Measurements from ENCODE around the gene ADAM8. TPM values are rescaled to one million over a fixed set of nuclear protein-coding genes. Genes with fewer than 3 reads are reported as not detected.

ADAM8 gene
- total and polyA plus RNA-seq, 10 of the 15 experiments (the other 5 are each of a cell fraction or from before 2014, with no cell fraction given) = 0.37 to 92.7 (median 21.7) TPM

DNA sequence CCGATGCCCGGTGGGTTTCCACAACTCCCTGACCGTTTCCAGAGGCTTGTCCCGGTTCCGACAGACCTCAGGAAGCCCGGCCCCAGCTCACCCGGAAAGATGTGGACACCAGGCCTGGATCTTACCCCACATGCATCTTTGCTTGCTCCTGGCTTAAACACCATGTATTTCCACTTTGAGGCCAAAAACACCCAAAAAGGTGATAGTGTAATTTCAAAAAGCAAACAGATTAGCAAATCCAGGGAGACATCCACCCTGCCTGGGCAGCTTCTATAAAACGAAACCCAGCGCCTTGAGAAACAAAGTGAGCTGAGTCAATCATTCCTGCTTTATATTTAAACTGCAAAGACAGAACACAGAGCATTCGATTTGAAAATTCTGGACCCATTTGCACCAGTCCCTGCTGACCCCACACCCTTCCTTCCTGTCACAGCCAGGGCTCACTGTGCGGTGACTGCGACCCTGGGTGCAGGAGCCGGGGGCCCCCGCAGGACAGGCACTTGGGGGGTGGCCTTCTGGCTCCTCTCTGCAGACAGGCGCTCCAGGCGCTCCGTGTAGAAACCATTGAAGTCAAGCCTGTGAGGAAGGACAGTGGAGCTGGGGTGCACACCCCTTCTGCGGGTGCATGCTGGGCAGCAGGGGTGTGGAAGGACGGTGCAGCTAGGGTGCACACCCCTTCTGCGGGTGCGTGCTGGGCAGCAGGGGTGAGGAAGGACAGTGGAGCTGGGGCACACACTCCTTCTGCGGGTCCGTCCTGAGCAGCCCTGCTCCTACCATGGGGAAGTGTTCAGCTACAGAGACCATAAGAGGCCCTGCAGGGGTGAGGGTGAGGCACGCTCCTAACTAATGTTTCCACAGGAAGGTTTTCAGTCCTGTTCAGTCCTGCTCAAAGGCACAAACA is 2.9 kb upstream of the ADAM8 start (continued):
- TF ChIP-seq MEF2A (IDR thresholded peaks at IDR 0.05; ENCODE audit: insufficient read depth, low read depth, low read length) = no peak
- TF ChIP-seq, protein P1, sequence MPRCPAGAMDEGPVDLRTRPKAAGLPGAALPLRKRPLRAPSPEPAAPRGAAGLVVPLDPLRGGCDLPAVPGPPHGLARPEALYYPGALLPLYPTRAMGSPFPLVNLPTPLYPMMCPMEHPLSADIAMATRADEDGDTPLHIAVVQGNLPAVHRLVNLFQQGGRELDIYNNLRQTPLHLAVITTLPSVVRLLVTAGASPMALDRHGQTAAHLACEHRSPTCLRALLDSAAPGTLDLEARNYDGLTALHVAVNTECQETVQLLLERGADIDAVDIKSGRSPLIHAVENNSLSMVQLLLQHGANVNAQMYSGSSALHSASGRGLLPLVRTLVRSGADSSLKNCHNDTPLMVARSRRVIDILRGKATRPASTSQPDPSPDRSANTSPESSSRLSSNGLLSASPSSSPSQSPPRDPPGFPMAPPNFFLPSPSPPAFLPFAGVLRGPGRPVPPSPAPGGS (IDR thresholded peaks at IDR 0.05; ENCODE audit: borderline replicate concordance, insufficient read depth, low read depth, low read length, poor library complexity, severe bottlenecking) = no peak
- TF ChIP-seq BHLHE40 (IDR thresholded peaks at IDR 0.05; ENCODE audit: borderline replicate concordance in 1 of 2, low read depth in 2 of 2, low read length in 1 of 2) = no peak
- no peak for TF ChIP-seq NR2C1 (IDR thresholded peaks at IDR 0.05)
- TF ChIP-seq BCL11A (IDR thresholded peaks at IDR 0.05; ENCODE audit: low read depth, low read length) = no peak
- TF ChIP-seq KAT2A (conservative IDR thresholded peaks at IDR 0.05; ENCODE audit: control insufficient read depth, low read depth, low read length) = no peak
- TF ChIP-seq, protein P2, sequence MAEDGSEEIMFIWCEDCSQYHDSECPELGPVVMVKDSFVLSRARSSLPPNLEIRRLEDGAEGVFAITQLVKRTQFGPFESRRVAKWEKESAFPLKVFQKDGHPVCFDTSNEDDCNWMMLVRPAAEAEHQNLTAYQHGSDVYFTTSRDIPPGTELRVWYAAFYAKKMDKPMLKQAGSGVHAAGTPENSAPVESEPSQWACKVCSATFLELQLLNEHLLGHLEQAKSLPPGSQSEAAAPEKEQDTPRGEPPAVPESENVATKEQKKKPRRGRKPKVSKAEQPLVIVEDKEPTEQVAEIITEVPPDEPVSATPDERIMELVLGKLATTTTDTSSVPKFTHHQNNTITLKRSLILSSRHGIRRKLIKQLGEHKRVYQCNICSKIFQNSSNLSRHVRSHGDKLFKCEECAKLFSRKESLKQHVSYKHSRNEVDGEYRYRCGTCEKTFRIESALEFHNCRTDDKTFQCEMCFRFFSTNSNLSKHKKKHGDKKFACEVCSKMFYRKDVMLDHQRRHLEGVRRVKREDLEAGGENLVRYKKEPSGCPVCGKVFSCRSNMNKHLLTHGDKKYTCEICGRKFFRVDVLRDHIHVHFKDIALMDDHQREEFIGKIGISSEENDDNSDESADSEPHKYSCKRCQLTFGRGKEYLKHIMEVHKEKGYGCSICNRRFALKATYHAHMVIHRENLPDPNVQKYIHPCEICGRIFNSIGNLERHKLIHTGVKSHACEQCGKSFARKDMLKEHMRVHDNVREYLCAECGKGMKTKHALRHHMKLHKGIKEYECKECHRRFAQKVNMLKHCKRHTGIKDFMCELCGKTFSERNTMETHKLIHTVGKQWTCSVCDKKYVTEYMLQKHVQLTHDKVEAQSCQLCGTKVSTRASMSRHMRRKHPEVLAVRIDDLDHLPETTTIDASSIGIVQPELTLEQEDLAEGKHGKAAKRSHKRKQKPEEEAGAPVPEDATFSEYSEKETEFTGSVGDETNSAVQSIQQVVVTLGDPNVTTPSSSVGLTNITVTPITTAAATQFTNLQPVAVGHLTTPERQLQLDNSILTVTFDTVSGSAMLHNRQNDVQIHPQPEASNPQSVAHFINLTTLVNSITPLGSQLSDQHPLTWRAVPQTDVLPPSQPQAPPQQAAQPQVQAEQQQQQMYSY (CRISPR knock-in tag; IDR thresholded peaks at IDR 0.05) = no peak
- no peak for TF ChIP-seq RUNX3 (IDR thresholded peaks at IDR 0.05; ENCODE audit: low read length)
- no peak for TF ChIP-seq IKZF2 (IDR thresholded peaks at IDR 0.05)
- TF ChIP-seq CHD4 (IDR thresholded peaks at IDR 0.05) = no peak
- no peak for TF ChIP-seq GABPA (IDR thresholded peaks at IDR 0.05; ENCODE audit: low read depth)
- no peak for TF ChIP-seq YY1 (IDR thresholded peaks at IDR 0.05; ENCODE audit: low read depth, low read length)
- no peak for TF ChIP-seq CEBPB (IDR thresholded peaks at IDR 0.05; ENCODE audit: borderline replicate concordance in 1 of 2, low read depth in 2 of 2, low read length in 2 of 2)
